ENCODE results near the gene MFF. TPM values are rescaled to one million over a fixed set of nuclear protein-coding genes. Genes with fewer than 3 reads are reported as not detected.
"Not testable (repeated sequence)": the region's sequence is repeated elsewhere in the genome, so short reads cannot be mapped to it uniquely, and the experiment has no call there.

Gene MFF
- total and polyA plus RNA-seq, 9 donors: 56.3 to 71.5 (median 66.7) TPM

- no peaks in the 10 kb centered on the region for H3K4me1 ChIP-seq (ENCODE audit: control insufficient read depth, insufficient read depth, low read length)
- WGBS (ENCODE audit: insufficient coverage): no CpG with 5 or more reads among the region's 7 CpGs
- peaks cover 9% of the 10 kb centered on the region for H3K36me3 ChIP-seq (ENCODE audit: control insufficient read depth, insufficient read depth, low read length)
- no peak overlapping the region for H3K4me3 ChIP-seq (ENCODE audit: low read length)
- H3K9me3 ChIP-seq (replicated peaks; ENCODE audit: control insufficient read depth, low read depth, low read length): no peaks in the 10 kb centered on the region
- H3K27me3 ChIP-seq (ENCODE audit: control insufficient read depth, insufficient read depth, low read length): no peaks in the 10 kb centered on the region
- no peak for DNase-seq
- no peak overlapping the region for H3K27ac ChIP-seq (ENCODE audit: low read length)
Observed at GRCh38 chr2:227349989-227350612, 25.1 kb downstream of the MFF start.

- no peaks in the 10 kb centered on the region for H3K9me3 ChIP-seq (replicated peaks; ENCODE audit: control insufficient read depth, low read depth, low read length)
- WGBS (ENCODE audit: insufficient coverage): 82% methylated on average over 3 of the region's 4 CpGs
- H3K27me3 ChIP-seq (ENCODE audit: control insufficient read depth, insufficient read depth, low read length): no peaks in the 10 kb centered on the region
- H3K4me3 ChIP-seq (ENCODE audit: low read length): no peak overlapping the region
- H3K27ac ChIP-seq (ENCODE audit: low read length): no peak overlapping the region
- DNase-seq: no peak
- no peaks in the 10 kb centered on the region for H3K4me1 ChIP-seq (ENCODE audit: control insufficient read depth, insufficient read depth, low read length)
- H3K36me3 ChIP-seq (ENCODE audit: control insufficient read depth, insufficient read depth, low read length): peaks cover 16% of the 10 kb centered on the region
Observed at GRCh38 chr2:227351639-227352038, 26.6 kb downstream of the MFF start.

- Histone ChIP-seq H3K27me3 (ENCODE audit: control insufficient read depth, insufficient read depth, low read length) (no peaks in the 10 kb centered on the region), H3K4me3 (ENCODE audit: low read length) (no peak overlapping the region), H3K36me3 (ENCODE audit: control insufficient read depth, insufficient read depth, low read length) (peaks cover 25% of the 10 kb centered on the region), H3K9me3 (replicated peaks; ENCODE audit: control insufficient read depth, low read depth, low read length) (no peaks in the 10 kb centered on the region), H3K27ac (ENCODE audit: low read length) (no peak overlapping the region), H3K4me1 (ENCODE audit: control insufficient read depth, insufficient read depth, low read length) (no peaks in the 10 kb centered on the region)
- 72% methylated on average over 3 of the region's 5 CpGs for WGBS (ENCODE audit: insufficient coverage)
- DNase-seq: no peak
Observed at GRCh38 chr2:227360351-227360750, 35.3 kb downstream of the MFF start.

- Histone ChIP-seq H3K27ac (ENCODE audit: low read length) (no peak overlapping the region), H3K27me3 (ENCODE audit: control insufficient read depth, insufficient read depth, low read length) (no peaks in the 10 kb centered on the region), H3K36me3 (ENCODE audit: control insufficient read depth, insufficient read depth, low read length) (peaks cover 6% of the 10 kb centered on the region), H3K4me3 (ENCODE audit: low read length) (no peak overlapping the region), H3K9me3 (replicated peaks; ENCODE audit: control insufficient read depth, low read depth, low read length) (no peaks in the 10 kb centered on the region), H3K4me1 (ENCODE audit: control insufficient read depth, insufficient read depth, low read length) (no peaks in the 10 kb centered on the region)
- WGBS (ENCODE audit: insufficient coverage): 95% methylated on average over 3 of the region's 6 CpGs
- DNase-seq: no peak
Observed at GRCh38 chr2:227363756-227364155, 38.7 kb downstream of the MFF start.

GRCh38 chr2:227364585-227365263 lies 39.7 kb downstream of the MFF start:
- H3K9me3 ChIP-seq (replicated peaks; ENCODE audit: control insufficient read depth, low read depth, low read length); H3K27me3 ChIP-seq (ENCODE audit: control insufficient read depth, insufficient read depth, low read length); H3K4me3 ChIP-seq (ENCODE audit: low read length); DNase-seq; H3K4me1 ChIP-seq (ENCODE audit: control insufficient read depth, insufficient read depth, low read length); H3K27ac ChIP-seq (ENCODE audit: low read length); H3K36me3 ChIP-seq (ENCODE audit: control insufficient read depth, insufficient read depth, low read length): not testable (repeated sequence)
- WGBS (ENCODE audit: insufficient coverage): 96% methylated on average over 6 of the region's 11 CpGs

GRCh38 chr2:227365833-227366232 lies 40.8 kb downstream of the MFF start:
- DNase-seq: no peak
- Histone ChIP-seq H3K4me3 (ENCODE audit: low read length) (no peak overlapping the region), H3K36me3 (ENCODE audit: control insufficient read depth, insufficient read depth, low read length) (peaks cover 2% of the 10 kb centered on the region), H3K4me1 (ENCODE audit: control insufficient read depth, insufficient read depth, low read length) (no peaks in the 10 kb centered on the region), H3K27me3 (ENCODE audit: control insufficient read depth, insufficient read depth, low read length) (no peaks in the 10 kb centered on the region), H3K9me3 (replicated peaks; ENCODE audit: control insufficient read depth, low read depth, low read length) (no peaks in the 10 kb centered on the region), H3K27ac (ENCODE audit: low read length) (no peak overlapping the region)
- no CpG with 5 or more reads among the region's 3 CpGs for WGBS (ENCODE audit: insufficient coverage)

GRCh38 chr2:227366769-227367426 lies 41.8 kb downstream of the MFF start:
- WGBS (ENCODE audit: insufficient coverage): 60% methylated on average over 2 of the region's 11 CpGs
- Histone ChIP-seq H3K36me3 (ENCODE audit: control insufficient read depth, insufficient read depth, low read length) (no peaks in the 10 kb centered on the region), H3K9me3 (replicated peaks; ENCODE audit: control insufficient read depth, low read depth, low read length) (no peaks in the 10 kb centered on the region), H3K27me3 (ENCODE audit: control insufficient read depth, insufficient read depth, low read length) (no peaks in the 10 kb centered on the region), H3K4me3 (ENCODE audit: low read length) (no peak overlapping the region), H3K4me1 (ENCODE audit: control insufficient read depth, insufficient read depth, low read length) (no peaks in the 10 kb centered on the region), H3K27ac (ENCODE audit: low read length) (no peak overlapping the region)
- DNase-seq: peak; percentile 23

GRCh38 chr2:227367427-227367795 lies 42.4 kb downstream of the MFF start:
- Histone ChIP-seq H3K4me3 (ENCODE audit: low read length) (no peak overlapping the region), H3K27ac (ENCODE audit: low read length) (no peak overlapping the region), H3K27me3 (ENCODE audit: control insufficient read depth, insufficient read depth, low read length) (no peaks in the 10 kb centered on the region), H3K9me3 (replicated peaks; ENCODE audit: control insufficient read depth, low read depth, low read length) (no peaks in the 10 kb centered on the region), H3K4me1 (ENCODE audit: control insufficient read depth, insufficient read depth, low read length) (no peaks in the 10 kb centered on the region), H3K36me3 (ENCODE audit: control insufficient read depth, insufficient read depth, low read length) (no peaks in the 10 kb centered on the region)
- 80% methylated on average over 1 of the region's 3 CpGs for WGBS (ENCODE audit: insufficient coverage)
- DNase-seq: no peak

GRCh38 chr2:227368574-227368973 lies 43.5 kb downstream of the MFF start:
- WGBS (ENCODE audit: insufficient coverage): no CpG with 5 or more reads among the region's 5 CpGs
- no peak overlapping the region for H3K4me3 ChIP-seq (ENCODE audit: low read length)
- no peaks in the 10 kb centered on the region for H3K36me3 ChIP-seq (ENCODE audit: control insufficient read depth, insufficient read depth, low read length)
- H3K4me1 ChIP-seq (ENCODE audit: control insufficient read depth, insufficient read depth, low read length): no peaks in the 10 kb centered on the region
- no peak overlapping the region for H3K27ac ChIP-seq (ENCODE audit: low read length)
- no peaks in the 10 kb centered on the region for H3K9me3 ChIP-seq (replicated peaks; ENCODE audit: control insufficient read depth, low read depth, low read length)
- DNase-seq: peak; percentile 22
- H3K27me3 ChIP-seq (ENCODE audit: control insufficient read depth, insufficient read depth, low read length): no peaks in the 10 kb centered on the region

- H3K4me1 ChIP-seq (ENCODE audit: control insufficient read depth, insufficient read depth, low read length): no peaks in the 10 kb centered on the region
- no peak overlapping the region for H3K27ac ChIP-seq (ENCODE audit: low read length)
- H3K36me3 ChIP-seq (ENCODE audit: control insufficient read depth, insufficient read depth, low read length): no peaks in the 10 kb centered on the region
- no peaks in the 10 kb centered on the region for H3K27me3 ChIP-seq (ENCODE audit: control insufficient read depth, insufficient read depth, low read length)
- no peaks in the 10 kb centered on the region for H3K9me3 ChIP-seq (replicated peaks; ENCODE audit: control insufficient read depth, low read depth, low read length)
- WGBS (ENCODE audit: insufficient coverage): 86% methylated on average over 2 of the region's 8 CpGs
- no peak overlapping the region for H3K4me3 ChIP-seq (ENCODE audit: low read length)
- DNase-seq: no peak
Observed at GRCh38 chr2:227370092-227370491, 45.0 kb downstream of the MFF start.
